Measurements from ENCODE around the gene ZNF491. TPM values are rescaled to one million over a fixed set of nuclear protein-coding genes. Genes with fewer than 3 reads are reported as not detected.

The ZNF491 gene
- polyA plus RNA-seq, 1 donor from 2014 or later, result 29.8 TPM

GRCh38 chr19:11853358-11853757 lies 55.0 kb downstream of the ZNF491 start:
- no peak for TF ChIP-seq SMC3 (conservative IDR thresholded peaks at IDR 0.05; ENCODE audit: poor library complexity)
- no peak for TF ChIP-seq EP300 (conservative IDR thresholded peaks at IDR 0.05; ENCODE audit: poor library complexity, severe bottlenecking)
- TF ChIP-seq POLR2AphosphoS5 (IDR thresholded peaks at IDR 0.05), result no peak
- TF ChIP-seq EZH2 (IDR thresholded peaks at IDR 0.05; ENCODE audit: borderline replicate concordance, insufficient read depth, low read length, poor library complexity, severe bottlenecking), result no peak
- no peak for TF ChIP-seq TAF1 (IDR thresholded peaks at IDR 0.05; ENCODE audit: low read depth)
- no peak for TF ChIP-seq MXI1 (conservative IDR thresholded peaks at IDR 0.05; ENCODE audit: poor library complexity, severe bottlenecking)
- TF ChIP-seq RAD21 (conservative IDR thresholded peaks at IDR 0.05), result no peak
- TF ChIP-seq, protein P1, sequence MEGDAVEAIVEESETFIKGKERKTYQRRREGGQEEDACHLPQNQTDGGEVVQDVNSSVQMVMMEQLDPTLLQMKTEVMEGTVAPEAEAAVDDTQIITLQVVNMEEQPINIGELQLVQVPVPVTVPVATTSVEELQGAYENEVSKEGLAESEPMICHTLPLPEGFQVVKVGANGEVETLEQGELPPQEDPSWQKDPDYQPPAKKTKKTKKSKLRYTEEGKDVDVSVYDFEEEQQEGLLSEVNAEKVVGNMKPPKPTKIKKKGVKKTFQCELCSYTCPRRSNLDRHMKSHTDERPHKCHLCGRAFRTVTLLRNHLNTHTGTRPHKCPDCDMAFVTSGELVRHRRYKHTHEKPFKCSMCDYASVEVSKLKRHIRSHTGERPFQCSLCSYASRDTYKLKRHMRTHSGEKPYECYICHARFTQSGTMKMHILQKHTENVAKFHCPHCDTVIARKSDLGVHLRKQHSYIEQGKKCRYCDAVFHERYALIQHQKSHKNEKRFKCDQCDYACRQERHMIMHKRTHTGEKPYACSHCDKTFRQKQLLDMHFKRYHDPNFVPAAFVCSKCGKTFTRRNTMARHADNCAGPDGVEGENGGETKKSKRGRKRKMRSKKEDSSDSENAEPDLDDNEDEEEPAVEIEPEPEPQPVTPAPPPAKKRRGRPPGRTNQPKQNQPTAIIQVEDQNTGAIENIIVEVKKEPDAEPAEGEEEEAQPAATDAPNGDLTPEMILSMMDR (IDR thresholded peaks at IDR 0.05; ENCODE audit: poor library complexity, severe bottlenecking), result no peak
- TF ChIP-seq, protein P2, sequence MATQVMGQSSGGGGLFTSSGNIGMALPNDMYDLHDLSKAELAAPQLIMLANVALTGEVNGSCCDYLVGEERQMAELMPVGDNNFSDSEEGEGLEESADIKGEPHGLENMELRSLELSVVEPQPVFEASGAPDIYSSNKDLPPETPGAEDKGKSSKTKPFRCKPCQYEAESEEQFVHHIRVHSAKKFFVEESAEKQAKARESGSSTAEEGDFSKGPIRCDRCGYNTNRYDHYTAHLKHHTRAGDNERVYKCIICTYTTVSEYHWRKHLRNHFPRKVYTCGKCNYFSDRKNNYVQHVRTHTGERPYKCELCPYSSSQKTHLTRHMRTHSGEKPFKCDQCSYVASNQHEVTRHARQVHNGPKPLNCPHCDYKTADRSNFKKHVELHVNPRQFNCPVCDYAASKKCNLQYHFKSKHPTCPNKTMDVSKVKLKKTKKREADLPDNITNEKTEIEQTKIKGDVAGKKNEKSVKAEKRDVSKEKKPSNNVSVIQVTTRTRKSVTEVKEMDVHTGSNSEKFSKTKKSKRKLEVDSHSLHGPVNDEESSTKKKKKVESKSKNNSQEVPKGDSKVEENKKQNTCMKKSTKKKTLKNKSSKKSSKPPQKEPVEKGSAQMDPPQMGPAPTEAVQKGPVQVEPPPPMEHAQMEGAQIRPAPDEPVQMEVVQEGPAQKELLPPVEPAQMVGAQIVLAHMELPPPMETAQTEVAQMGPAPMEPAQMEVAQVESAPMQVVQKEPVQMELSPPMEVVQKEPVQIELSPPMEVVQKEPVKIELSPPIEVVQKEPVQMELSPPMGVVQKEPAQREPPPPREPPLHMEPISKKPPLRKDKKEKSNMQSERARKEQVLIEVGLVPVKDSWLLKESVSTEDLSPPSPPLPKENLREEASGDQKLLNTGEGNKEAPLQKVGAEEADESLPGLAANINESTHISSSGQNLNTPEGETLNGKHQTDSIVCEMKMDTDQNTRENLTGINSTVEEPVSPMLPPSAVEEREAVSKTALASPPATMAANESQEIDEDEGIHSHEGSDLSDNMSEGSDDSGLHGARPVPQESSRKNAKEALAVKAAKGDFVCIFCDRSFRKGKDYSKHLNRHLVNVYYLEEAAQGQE (IDR thresholded peaks at IDR 0.05; ENCODE audit: borderline replicate concordance), result no peak
- H3K4me3 ChIP-seq (ENCODE audit: low read length), result no peak overlapping the region
- no peaks in the 10 kb centered on the region for H3K36me3 ChIP-seq (ENCODE audit: insufficient read depth, low read length)
- no peak overlapping the region for H3K4me2 ChIP-seq (ENCODE audit: low read length)
- no peaks in the 10 kb centered on the region for H3F3A ChIP-seq (ENCODE audit: insufficient read depth, low read length, poor library complexity, severe bottlenecking)
- H4K20me1 ChIP-seq (ENCODE audit: insufficient read depth), result no peaks in the 10 kb centered on the region
- H3K9me2 ChIP-seq (ENCODE audit: insufficient read depth, low read length), result no peaks in the 10 kb centered on the region
- H3K9ac ChIP-seq (ENCODE audit: low read length), result no peak overlapping the region
- H3K9me3 ChIP-seq (ENCODE audit: low read length), result no peaks in the 10 kb centered on the region
- H3K27me3 ChIP-seq (ENCODE audit: insufficient read depth, low read depth, low read length), result no peaks in the 10 kb centered on the region
- no peaks in the 10 kb centered on the region for H3K79me2 ChIP-seq (replicated peaks; ENCODE audit: insufficient read depth, low read length)
- H3K27ac ChIP-seq (ENCODE audit: low read length), result no peak overlapping the region
- no peak overlapping the region for H2AFZ ChIP-seq (ENCODE audit: low read depth, low read length)

DNA sequence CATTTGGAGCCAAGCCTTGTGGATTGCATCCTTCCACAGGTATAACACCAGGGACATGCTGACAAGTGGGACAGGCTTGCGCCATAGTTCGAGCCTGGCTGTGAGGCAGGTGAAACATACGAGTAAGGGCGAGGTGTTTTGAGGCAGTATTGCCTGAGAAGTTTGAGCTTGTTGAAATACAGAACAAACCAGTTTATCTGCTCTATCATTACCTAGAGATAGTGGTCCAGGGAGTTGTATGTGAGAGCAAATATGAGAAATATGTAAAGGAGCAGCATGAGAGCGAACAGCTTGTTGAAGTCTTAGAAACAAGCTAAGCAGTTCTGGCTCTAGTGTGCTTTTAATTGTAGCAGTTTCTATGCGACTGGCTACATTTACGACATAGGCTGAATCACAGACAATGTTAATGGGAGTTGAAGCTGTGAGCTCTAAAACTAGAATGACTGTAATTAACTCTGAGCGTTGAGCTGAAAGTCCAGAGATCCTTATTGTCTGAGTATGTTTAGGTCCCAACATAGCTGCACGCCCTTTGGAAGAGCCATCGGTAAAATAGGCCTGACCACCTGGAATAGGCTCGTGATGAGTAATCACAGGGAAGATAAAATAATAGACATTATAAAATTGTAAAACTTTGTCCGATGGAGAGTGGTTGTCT lies 58.4 kb downstream of the ZNF491 start:
- Histone ChIP-seq H3K4me2 (ENCODE audit: low read length) (no peak overlapping the region), H3K9me2 (ENCODE audit: insufficient read depth, low read length) (no peaks in the 10 kb centered on the region), H3K79me2 (replicated peaks; ENCODE audit: insufficient read depth, low read length) (no peaks in the 10 kb centered on the region), H2AFZ (ENCODE audit: low read depth, low read length) (no peak overlapping the region), H3F3A (ENCODE audit: insufficient read depth, low read length, poor library complexity, severe bottlenecking) (no peaks in the 10 kb centered on the region), H3K9ac (ENCODE audit: low read length) (no peak overlapping the region), H3K36me3 (ENCODE audit: insufficient read depth, low read length) (no peaks in the 10 kb centered on the region), H4K20me1 (ENCODE audit: insufficient read depth) (no peaks in the 10 kb centered on the region), H3K9me3 (ENCODE audit: low read length) (no peaks in the 10 kb centered on the region), H3K27me3 (ENCODE audit: insufficient read depth, low read depth, low read length) (no peaks in the 10 kb centered on the region), H3K27ac (ENCODE audit: low read length) (no peak overlapping the region), H3K4me3 (ENCODE audit: low read length) (no peak overlapping the region)
- TF ChIP-seq EP300 (conservative IDR thresholded peaks at IDR 0.05; ENCODE audit: poor library complexity, severe bottlenecking) (no peak), SMC3 (conservative IDR thresholded peaks at IDR 0.05; ENCODE audit: poor library complexity) (no peak), POLR2AphosphoS5 (IDR thresholded peaks at IDR 0.05) (no peak), TAF1 (IDR thresholded peaks at IDR 0.05; ENCODE audit: low read depth) (no peak), MXI1 (conservative IDR thresholded peaks at IDR 0.05; ENCODE audit: poor library complexity, severe bottlenecking) (no peak), EZH2 (IDR thresholded peaks at IDR 0.05; ENCODE audit: borderline replicate concordance, insufficient read depth, low read length, poor library complexity, severe bottlenecking) (no peak), RAD21 (conservative IDR thresholded peaks at IDR 0.05) (no peak)
- TF ChIP-seq, protein P1 (IDR thresholded peaks at IDR 0.05; ENCODE audit: poor library complexity, severe bottlenecking), result no peak
- TF ChIP-seq, protein P2 (IDR thresholded peaks at IDR 0.05; ENCODE audit: borderline replicate concordance), result no peak

Data from neural cell (in vitro differentiated cells).